Endothelial cell of umbilical vein (primary cell): Measurements from ENCODE around the gene SPINK9. TPM values are rescaled to one million over a fixed set of nuclear protein-coding genes. Genes with fewer than 3 reads are reported as not detected.

ENCODE experiments used
- BruUV-seq: library from RNA; stranded (reverse); fragments of 400-500 nt; replicated peaks from 2 replicates; lab custom pipeline; 2021; lab: Mats Ljungman, UMichigan
- CTCF ChIA-PET: fragments of 300-600, 350-600 bp; sonication (Branson Sonifier 250); formaldehyde crosslinking; loops from one replicate; lab custom pipeline; 2021; ENCODE audit warnings: antibody characterized with exemption, inconsistent platforms; lab: Charles Lee
- POLR2A ChIA-PET: fragments of 300-600, 350-600 bp; sonication (Branson Sonifier 250); formaldehyde crosslinking; loops from one replicate; lab custom pipeline; 2021; ENCODE audit warnings: antibody characterized with exemption, inconsistent platforms; lab: Charles Lee
- DNase-seq: peaks from one replicate; pipeline ENCODE4 v3.0.0-alpha.2; 2011; ENCODE audit warnings: low read depth, low spot score
- FAIRE-seq: peaks from 2 replicates; lab custom pipeline; 2011; peaks lifted over from hg19 to GRCh38; lab: Jason Lieb, UNC
- H2AFZ ChIP-seq: 2 replicates; pipeline ENCODE4 v1.6.0; 2012; ENCODE audit warnings: low read depth, low read length, control low read depth, inconsistent platforms
- H3K27ac ChIP-seq: 2 replicates; pipeline ENCODE4 v1.5.1; 2011; ENCODE audit warnings: low read depth, mild to moderate bottlenecking, control low read depth, low read length, moderate library complexity; ENCODE audit not compliant: insufficient read depth
- H3K27me3 ChIP-seq, 2 experiments: 2 replicates each; pipeline versions ENCODE4 v1.6.0 to v1.6.1; 2011; ENCODE audit warnings: low read length in 2 of 2, mixed read lengths in 1 of 2; ENCODE audit not compliant: control insufficient read depth in 2 of 2, insufficient read depth in 2 of 2
- H3K36me3 ChIP-seq, 2 experiments: 2 replicates in 1 of 2; 3 replicates in 1 of 2; pipeline ENCODE4 v1.5.1; 2011; ENCODE audit warnings: low read length in 2 of 2, mild to moderate bottlenecking in 1 of 2, moderate library complexity in 1 of 2; ENCODE audit not compliant: control insufficient read depth in 2 of 2, insufficient read depth in 2 of 2; ENCODE audit errors: extremely low read depth in 1 of 2
- H3K4me1 ChIP-seq: 3 replicates; pipeline ENCODE4 v1.5.1; 2011; ENCODE audit warnings: mild to moderate bottlenecking, low read length; ENCODE audit not compliant: control insufficient read depth, insufficient read depth; ENCODE audit errors: extremely low read depth
- H3K4me2 ChIP-seq: 2 replicates; pipeline ENCODE4 v1.6.1; 2011; ENCODE audit warnings: low read length, control low read depth, mixed read lengths; ENCODE audit not compliant: insufficient read depth
- H3K4me3 ChIP-seq, 3 experiments: fragments of 200-600 bp in 1 of 3; sonication (generic), shearing (Covaris generic) in 1 of 3; replicated peaks in 1 of 3; 2 replicates each; pipeline ENCODE4 v1.5.1; 2011 to 2016; ENCODE audit warnings: control low read depth in 3 of 3, low read length in 3 of 3, mild to moderate bottlenecking in 2 of 3, inconsistent platforms in 1 of 3, low read depth in 1 of 3, moderate library complexity in 1 of 3; ENCODE audit not compliant: insufficient read depth in 1 of 3
- H3K79me2 ChIP-seq: 2 replicates; pipeline ENCODE4 v1.6.0; 2012; ENCODE audit warnings: low read length, inconsistent platforms; ENCODE audit not compliant: control insufficient read depth, insufficient read depth
- H3K9ac ChIP-seq: replicated peaks from 2 replicates; pipeline ENCODE3; 2011; ENCODE audit warnings: low read length, control low read depth; ENCODE audit not compliant: insufficient read depth; ENCODE audit errors: extremely low read depth
- H3K9me1 ChIP-seq: replicated peaks from 3 replicates; pipeline ENCODE4 v1.6.0; 2011; ENCODE audit warnings: mild to moderate bottlenecking, low read length; ENCODE audit not compliant: control insufficient read depth, insufficient read depth; ENCODE audit errors: extremely low read depth
- H3K9me3 ChIP-seq: replicated peaks from 2 replicates; pipeline ENCODE4 v1.5.1; 2012; ENCODE audit warnings: low read length, inconsistent platforms; ENCODE audit not compliant: control insufficient read depth, insufficient read depth
- H4K20me1 ChIP-seq: replicated peaks from 2 replicates; pipeline ENCODE3; 2011; ENCODE audit warnings: mild to moderate bottlenecking, low read length; ENCODE audit not compliant: control insufficient read depth, insufficient read depth; ENCODE audit errors: extremely low read depth
- EZH2 ChIP-seq: IDR thresholded peaks from 2 replicates; pipeline ENCODE4 v1.6.1; 2012; ENCODE audit warnings: borderline replicate concordance, low read depth, mild to moderate bottlenecking, moderate library complexity, low read length, inconsistent platforms; ENCODE audit not compliant: severe bottlenecking
- GATA2 ChIP-seq: IDR thresholded peaks from 2 replicates; pipeline ENCODE4 v1.7.0; 2011; ENCODE audit warnings: low read depth, mild to moderate bottlenecking, moderate library complexity, mixed read lengths, low read length; ENCODE audit not compliant: insufficient read length, insufficient read depth
- JUN ChIP-seq: IDR thresholded peaks from 2 replicates; pipeline ENCODE4 v1.6.1; 2011; ENCODE audit warnings: borderline replicate concordance, low read depth; ENCODE audit not compliant: insufficient read length, insufficient read depth
- POLR2A ChIP-seq: IDR thresholded peaks from 2 replicates; pipeline ENCODE4 v1.6.1; 2012; ENCODE audit warnings: low read depth, mild to moderate bottlenecking, control low read depth, low read length
- POLR2AphosphoS5 ChIP-seq: IDR thresholded peaks from 2 replicates; pipeline ENCODE4 v1.6.1; 2012; ENCODE audit warnings: low read depth, mild to moderate bottlenecking, control low read depth, low read length, moderate library complexity; ENCODE audit not compliant: insufficient read depth
- dilution Hi-C: fragments of 300-500 bp; cut with MboI; formaldehyde crosslinking; loops from one replicate; pipeline ENCODE4 v1.15.0; 2019; ENCODE audit warnings: low sequenced_read_pairs; ENCODE audit not compliant: extremely low pct_ligation_motif_present
- intact Hi-C: fragments of 100-400 bp; cut with micrococcal nuclease; formaldehyde crosslinking; loops from one replicate; pipeline ENCODE4 v1.10.0; 2022
- polyA plus RNA-seq, 4 experiments: library from polyadenylated mRNA; depleted of rRNA in 3 of 4; stranded (reverse) in 3 of 4; unstranded in 1 of 4; fragments of >200 nt; gene quantifications; 2 replicates each; pipeline versions ENCODE4 v1.2.1 to v1.2.3, GENCODE V29; 2011 to 2012; ENCODE audit warnings: missing spikeins in 1 of 4
- total RNA-seq: library from RNA; stranded (reverse); gene quantifications from 2 replicates; pipeline ENCODE4 v1.2.3, GENCODE V29; 2021
- TF ChIP-seq, protein P1 (sequence below): IDR thresholded peaks from 2 replicates; pipeline ENCODE4 v1.6.1; 2011; ENCODE audit not compliant: insufficient read depth, insufficient read length

Gene SPINK9
- total and polyA plus RNA-seq, 2 donors (not counting 3 experiments of a cell fraction or from before 2014, with no cell fraction given): not detected

DNA sequence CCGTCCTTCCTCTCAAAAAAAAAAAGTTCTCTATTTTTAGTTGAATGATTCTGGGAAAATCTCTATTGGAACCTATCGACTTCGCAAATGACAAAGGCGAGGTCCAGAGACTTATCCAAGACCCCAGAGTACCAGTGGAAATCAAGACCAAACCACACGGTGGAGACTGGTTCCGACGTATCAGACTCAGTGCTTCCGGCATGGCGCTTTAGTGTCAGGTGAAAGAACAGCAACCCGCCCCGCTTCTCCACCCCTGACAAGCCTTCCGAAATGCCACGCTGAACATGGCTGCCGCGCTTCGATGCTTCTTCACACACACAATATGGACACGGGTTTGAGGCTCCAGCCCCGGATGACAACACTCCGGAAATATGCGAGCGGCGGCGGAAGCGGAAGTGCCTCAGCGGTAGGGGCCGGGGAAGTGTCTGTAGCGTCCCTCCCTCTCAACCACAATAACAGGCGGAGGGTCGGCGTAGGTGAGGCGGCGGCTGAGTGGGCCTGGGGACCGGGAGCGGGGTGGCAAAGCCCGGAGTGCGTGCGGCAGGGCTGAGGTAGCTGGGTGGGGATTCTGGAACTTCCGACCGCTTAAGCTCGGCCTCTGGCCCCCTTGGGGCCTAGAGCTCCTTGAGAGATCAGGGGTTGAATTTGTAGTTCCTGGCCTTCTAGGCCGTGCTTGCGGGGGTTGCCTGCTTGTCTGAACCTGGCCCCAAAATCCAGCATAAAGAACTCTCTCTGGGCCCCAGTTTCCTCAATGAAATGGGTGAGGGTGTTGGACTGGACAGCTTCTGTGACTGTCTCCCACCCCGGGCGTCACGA lies 48.4 kb downstream of the SPINK9 start, which contains the start of gene FBXO38:
TSS of gene FBXO38 (plus strand) at position 395 of the 816 bp plus-strand sequence. CDS start 10,819 bp downstream, outside the sequence.
- peaks cover 35% of the 10 kb centered on the region for H3K79me2 ChIP-seq
- no TSS peak for BruUV-seq

DNA sequence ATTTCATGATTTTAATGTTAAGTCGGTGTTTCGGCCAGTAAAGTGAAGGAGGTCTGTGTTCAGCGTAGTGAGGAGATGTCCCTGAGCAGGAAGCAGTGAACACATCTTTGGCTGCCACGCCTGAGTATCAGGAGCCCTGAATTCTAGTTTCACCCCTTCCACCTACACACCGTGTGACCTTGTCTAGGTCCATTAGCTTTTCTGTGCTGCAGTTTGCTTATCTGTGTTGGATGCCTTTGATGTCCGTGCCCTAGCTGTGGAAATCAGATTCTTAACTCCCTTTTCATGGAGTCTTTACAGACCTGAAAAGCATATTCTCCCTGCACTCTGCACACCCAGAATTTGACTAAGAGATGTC lies 49.0 kb downstream of the SPINK9 start:
- no peaks in the 10 kb centered on the region for H3K9me1 ChIP-seq
- ChIA-PET POLR2A (interaction anchor here (0.5 to 1.0 kb wide), 2 partner anchors 14 to 17 kb away, joined by 3 to 6 read pairs; no protein-coding TSS in a partner anchor), CTCF (interaction anchor here (1.0 to 1.5 kb wide), 3 partner anchors 9 to 17 kb away, joined by 5 to 9 read pairs (median 5); no protein-coding TSS in a partner anchor)
- BruUV-seq: TSS peak; percentile 62
- TF ChIP-seq EZH2: no peak
- peak; percentile 22 for TF ChIP-seq POLR2A
- no peak for DNase-seq
- FAIRE-seq: no peak
- H4K20me1 ChIP-seq: no peaks in the 10 kb centered on the region
- H3K4me3 ChIP-seq: peak overlapping the region; percentile 66 to 97 (median 69)
- H3K4me2 ChIP-seq: peak overlapping the region; percentile 96
- H3K9me3 ChIP-seq: no peaks in the 10 kb centered on the region
- H2AFZ ChIP-seq: no peak overlapping the region
- intact Hi-C loops (loop anchor here (5.0 to 10.0 kb wide), 5 partner anchors 492 to 900 kb away; partner anchors contain the start of genes DPYSL3 and SH3TC2), dilution Hi-C loops (no loop called here)
- H3K36me3 ChIP-seq: no peaks in the 10 kb centered on the region
- peaks cover 52% of the 10 kb centered on the region for H3K4me1 ChIP-seq
- no peaks in the 10 kb centered on the region for H3K27me3 ChIP-seq
- H3K27ac ChIP-seq: peak overlapping the region; percentile 97
- peaks cover 41% of the 10 kb centered on the region for H3K79me2 ChIP-seq
- H3K9ac ChIP-seq: peak overlapping the region; percentile 99

More for the DNA sequence above, 48.4 kb downstream of the SPINK9 start, which contains the start of gene FBXO38:
- no peaks in the 10 kb centered on the region for H3K9me1 ChIP-seq
- no peaks in the 10 kb centered on the region for H3K27me3 ChIP-seq
- FAIRE-seq: peak; percentile 90
- no peaks in the 10 kb centered on the region for H3K9me3 ChIP-seq
- peak; percentile 97 for DNase-seq
- H3K4me1 ChIP-seq: peaks cover 58% of the 10 kb centered on the region
- H4K20me1 ChIP-seq: no peaks in the 10 kb centered on the region
- ChIA-PET CTCF (interaction anchor here (1.0 to 1.5 kb wide), 4 partner anchors 9 to 17 kb away, joined by 5 to 9 read pairs (median 5); no protein-coding TSS in a partner anchor), POLR2A (interaction anchor here (1.0 kb wide), 1 partner anchor 18 kb away, joined by 6 read pairs; no protein-coding TSS in a partner anchor)
- H3K36me3 ChIP-seq: no peaks in the 10 kb centered on the region
- intact Hi-C loops (loop anchor here (1.0 to 10.0 kb wide), 8 partner anchors 18 to 899 kb away; partner anchors contain the start of genes DPYSL3 and SH3TC2), dilution Hi-C loops (no loop called here)
- TF ChIP-seq EZH2 (no peak), GATA2 (no peak), JUN (peak; percentile 46), POLR2AphosphoS5 (peak; percentile 95), POLR2A (peak; percentile 79)
- TF ChIP-seq, protein P1, sequence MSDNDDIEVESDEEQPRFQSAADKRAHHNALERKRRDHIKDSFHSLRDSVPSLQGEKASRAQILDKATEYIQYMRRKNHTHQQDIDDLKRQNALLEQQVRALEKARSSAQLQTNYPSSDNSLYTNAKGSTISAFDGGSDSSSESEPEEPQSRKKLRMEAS: peak; percentile 49
- H3K9ac ChIP-seq: peak within 1 kb of the TSS; percentile 99
- peak within 1 kb of the TSS; percentile 99 for H3K4me2 ChIP-seq
- peak within 1 kb of the TSS; percentile 66 to 97 (median 69) for H3K4me3 ChIP-seq
- peak within 1 kb of the TSS; percentile 90 for H2AFZ ChIP-seq
- H3K27ac ChIP-seq: peak within 1 kb of the TSS; percentile 97
